ENCODE data around the gene FHOD3. TPM values are rescaled to one million over a fixed set of nuclear protein-coding genes. Genes with fewer than 3 reads are reported as not detected.

The FHOD3 gene
- total RNA-seq, 4 donors from 2014 or later: 0.26 to 13.8 (median 4.9) TPM; not detected in 1

DNA sequence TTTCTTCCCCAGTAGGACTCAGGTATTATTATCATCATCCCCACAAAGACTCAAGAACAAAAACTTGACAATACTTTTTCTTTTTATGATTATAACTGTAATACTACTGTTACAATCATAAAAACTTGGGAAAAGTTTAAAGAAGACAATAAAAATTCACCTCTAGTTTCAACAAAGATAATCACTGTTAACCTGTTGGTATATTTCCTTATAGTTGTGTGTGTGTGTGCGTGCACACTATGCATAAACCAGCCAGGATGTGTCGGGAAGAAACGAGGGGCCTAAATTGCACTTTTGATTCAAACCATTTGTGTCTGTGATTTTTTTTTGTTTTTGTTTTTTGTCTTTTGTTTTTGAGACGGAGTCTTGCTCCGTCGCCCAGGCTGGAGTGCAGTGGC is 298.3 kb downstream of the FHOD3 start:
- no peak overlapping the region for H3K4me3 ChIP-seq
- intact Hi-C loops (cut with DNase I; ENCODE audit: low total_unique reads): no loop called here

DNA sequence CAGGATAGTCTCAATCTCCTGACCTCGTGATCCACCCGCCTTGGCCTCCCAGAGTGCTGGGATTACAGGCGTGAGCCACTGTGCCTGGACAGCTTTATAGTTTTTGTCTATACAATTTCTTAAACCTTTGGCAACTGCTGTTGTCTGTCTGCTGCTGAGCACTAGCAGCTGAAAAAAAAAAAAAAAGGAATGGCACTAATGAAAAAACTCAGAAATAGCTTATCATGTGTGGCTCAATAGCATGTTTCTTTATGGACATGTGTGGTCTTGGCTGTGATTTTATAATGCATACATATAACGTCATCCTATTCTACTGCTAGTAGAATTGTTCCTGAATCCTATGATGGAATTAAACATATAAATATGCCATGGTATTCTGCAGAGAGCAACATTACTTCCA is 300.1 kb downstream of the FHOD3 start:
- intact Hi-C loops (cut with DNase I; ENCODE audit: low total_unique reads): no loop called here
- Histone ChIP-seq H3K4me1 (no peaks in the 10 kb centered on the region), H3K36me3 (no peaks in the 10 kb centered on the region), H3K27me3 (no peaks in the 10 kb centered on the region), H3K4me3 (no peak overlapping the region), H3K27ac (no peak overlapping the region), H3K9me3 (no peaks in the 10 kb centered on the region)
- TF ChIP-seq POLR2A (IDR thresholded peaks at IDR 0.05): no peak
- TF ChIP-seq, protein P1, sequence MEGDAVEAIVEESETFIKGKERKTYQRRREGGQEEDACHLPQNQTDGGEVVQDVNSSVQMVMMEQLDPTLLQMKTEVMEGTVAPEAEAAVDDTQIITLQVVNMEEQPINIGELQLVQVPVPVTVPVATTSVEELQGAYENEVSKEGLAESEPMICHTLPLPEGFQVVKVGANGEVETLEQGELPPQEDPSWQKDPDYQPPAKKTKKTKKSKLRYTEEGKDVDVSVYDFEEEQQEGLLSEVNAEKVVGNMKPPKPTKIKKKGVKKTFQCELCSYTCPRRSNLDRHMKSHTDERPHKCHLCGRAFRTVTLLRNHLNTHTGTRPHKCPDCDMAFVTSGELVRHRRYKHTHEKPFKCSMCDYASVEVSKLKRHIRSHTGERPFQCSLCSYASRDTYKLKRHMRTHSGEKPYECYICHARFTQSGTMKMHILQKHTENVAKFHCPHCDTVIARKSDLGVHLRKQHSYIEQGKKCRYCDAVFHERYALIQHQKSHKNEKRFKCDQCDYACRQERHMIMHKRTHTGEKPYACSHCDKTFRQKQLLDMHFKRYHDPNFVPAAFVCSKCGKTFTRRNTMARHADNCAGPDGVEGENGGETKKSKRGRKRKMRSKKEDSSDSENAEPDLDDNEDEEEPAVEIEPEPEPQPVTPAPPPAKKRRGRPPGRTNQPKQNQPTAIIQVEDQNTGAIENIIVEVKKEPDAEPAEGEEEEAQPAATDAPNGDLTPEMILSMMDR (IDR thresholded peaks at IDR 0.05): no peak
- no peak for DNase-seq

More for the DNA sequence above, 298.3 kb downstream of the FHOD3 start:
- Histone ChIP-seq H3K9me3 (no peaks in the 10 kb centered on the region), H3K27ac (no peak overlapping the region), H3K36me3 (no peaks in the 10 kb centered on the region), H3K4me1 (no peaks in the 10 kb centered on the region), H3K27me3 (no peaks in the 10 kb centered on the region)
- no peak for DNase-seq
- TF ChIP-seq, protein P1 (IDR thresholded peaks at IDR 0.05): no peak
- no peak for TF ChIP-seq POLR2A (IDR thresholded peaks at IDR 0.05)

GRCh38 chr18:36600548-36600947 is 303.0 kb downstream of the FHOD3 start:
- intact Hi-C loops (cut with DNase I; ENCODE audit: low total_unique reads): no loop called here
- Histone ChIP-seq H3K27me3 (no peaks in the 10 kb centered on the region), H3K9me3 (no peaks in the 10 kb centered on the region), H3K4me3 (no peak overlapping the region), H3K36me3 (no peaks in the 10 kb centered on the region), H3K4me1 (no peaks in the 10 kb centered on the region), H3K27ac (no peak overlapping the region)
- TF ChIP-seq, protein P1 (IDR thresholded peaks at IDR 0.05): no peak
- TF ChIP-seq POLR2A (IDR thresholded peaks at IDR 0.05): no peak
- DNase-seq: no peak

- H3K9me3 ChIP-seq: no peaks in the 10 kb centered on the region
- intact Hi-C loops (cut with DNase I; ENCODE audit: low total_unique reads): no loop called here
- no peak for DNase-seq
- no peaks in the 10 kb centered on the region for H3K36me3 ChIP-seq
- no peaks in the 10 kb centered on the region for H3K4me1 ChIP-seq
- H3K4me3 ChIP-seq: no peak overlapping the region
- H3K27me3 ChIP-seq: no peaks in the 10 kb centered on the region
- TF ChIP-seq, protein P1 (IDR thresholded peaks at IDR 0.05): no peak
- TF ChIP-seq POLR2A (IDR thresholded peaks at IDR 0.05): no peak
- H3K27ac ChIP-seq: no peak overlapping the region
Observed at GRCh38 chr18:36601316-36601715, 303.8 kb downstream of the FHOD3 start.

DNA sequence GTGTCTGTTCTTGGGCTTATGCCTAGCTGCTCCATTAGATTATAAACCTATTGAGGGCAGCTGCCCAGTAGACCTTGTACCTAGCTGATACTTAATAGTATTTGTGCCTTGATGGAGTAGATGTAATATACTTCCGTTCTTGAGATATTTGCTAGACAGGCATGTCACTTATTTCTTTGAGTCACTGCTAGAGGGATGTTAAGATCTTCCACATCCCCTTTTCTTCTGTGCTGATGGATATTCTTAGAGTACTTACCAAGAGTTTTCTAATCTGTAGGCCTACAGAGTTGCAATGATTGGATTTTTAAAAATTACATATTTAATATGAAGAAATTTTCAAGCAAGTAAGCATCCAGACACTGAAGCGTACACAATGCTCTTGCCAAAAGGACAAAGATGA is 304.6 kb downstream of the FHOD3 start:
- DNase-seq: no peak
- H3K27ac ChIP-seq: no peak overlapping the region
- TF ChIP-seq, protein P1 (IDR thresholded peaks at IDR 0.05): no peak
- no peak for TF ChIP-seq POLR2A (IDR thresholded peaks at IDR 0.05)
- H3K9me3 ChIP-seq: no peaks in the 10 kb centered on the region
- intact Hi-C loops (cut with DNase I; ENCODE audit: low total_unique reads): no loop called here
- no peaks in the 10 kb centered on the region for H3K27me3 ChIP-seq
- H3K4me1 ChIP-seq: no peaks in the 10 kb centered on the region
- H3K36me3 ChIP-seq: no peaks in the 10 kb centered on the region
- H3K4me3 ChIP-seq: no peak overlapping the region

Measured in uterus (tissue), 4 donors.